ENCODE data around the gene FRMPD4.

Gene FRMPD4

DNA sequence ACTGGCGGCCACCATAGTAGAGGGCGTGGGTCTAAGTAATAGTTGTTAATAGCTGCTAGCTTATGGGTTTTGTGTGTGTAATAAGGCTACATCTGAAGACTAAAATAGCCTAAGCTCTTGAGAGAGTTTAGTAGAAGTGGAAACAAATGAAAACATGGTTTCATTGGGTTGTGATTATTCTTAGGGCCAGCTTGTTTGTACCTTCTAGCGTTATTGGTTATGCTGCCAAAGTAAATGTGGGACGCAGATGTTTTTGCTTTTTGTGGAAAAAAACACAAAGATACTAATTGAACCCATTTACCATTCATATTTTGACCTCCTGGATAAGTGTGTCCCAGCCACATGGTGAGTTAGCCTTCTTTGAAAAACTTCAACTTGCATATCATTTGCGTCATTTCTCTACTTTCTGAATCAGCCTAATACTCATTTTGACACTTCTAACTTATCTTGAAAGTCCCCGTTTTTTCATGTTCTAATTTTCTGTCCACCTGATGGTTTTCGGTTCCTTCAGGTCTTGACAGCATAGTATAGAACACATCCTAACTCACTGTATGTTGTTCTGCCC lies 305.3 kb downstream of the FRMPD4 start:
- H3K27me3 ChIP-seq (ENCODE audit: control insufficient read depth in 1 of 2, insufficient read depth in 2 of 2, low read length in 2 of 2), result peaks cover 0 to 6% of the 10 kb centered on the region in 2 donors
- H3K27ac ChIP-seq (ENCODE audit: low read depth, low read length), result no peak overlapping the region
- no peaks in the 10 kb centered on the region for H3K9me3 ChIP-seq (ENCODE audit: low read length)
- peaks cover 9% of the 10 kb centered on the region for H3K4me1 ChIP-seq (ENCODE audit: insufficient read depth, low read length)
- no peak overlapping the region for H3K9ac ChIP-seq (ENCODE audit: low read length)
- H3K4me3 ChIP-seq (ENCODE audit: low read depth in 1 of 2, low read length in 2 of 2), result no peak overlapping the region
- no peaks in the 10 kb centered on the region for H3K36me3 ChIP-seq (ENCODE audit: insufficient read depth, low read length)

DNA sequence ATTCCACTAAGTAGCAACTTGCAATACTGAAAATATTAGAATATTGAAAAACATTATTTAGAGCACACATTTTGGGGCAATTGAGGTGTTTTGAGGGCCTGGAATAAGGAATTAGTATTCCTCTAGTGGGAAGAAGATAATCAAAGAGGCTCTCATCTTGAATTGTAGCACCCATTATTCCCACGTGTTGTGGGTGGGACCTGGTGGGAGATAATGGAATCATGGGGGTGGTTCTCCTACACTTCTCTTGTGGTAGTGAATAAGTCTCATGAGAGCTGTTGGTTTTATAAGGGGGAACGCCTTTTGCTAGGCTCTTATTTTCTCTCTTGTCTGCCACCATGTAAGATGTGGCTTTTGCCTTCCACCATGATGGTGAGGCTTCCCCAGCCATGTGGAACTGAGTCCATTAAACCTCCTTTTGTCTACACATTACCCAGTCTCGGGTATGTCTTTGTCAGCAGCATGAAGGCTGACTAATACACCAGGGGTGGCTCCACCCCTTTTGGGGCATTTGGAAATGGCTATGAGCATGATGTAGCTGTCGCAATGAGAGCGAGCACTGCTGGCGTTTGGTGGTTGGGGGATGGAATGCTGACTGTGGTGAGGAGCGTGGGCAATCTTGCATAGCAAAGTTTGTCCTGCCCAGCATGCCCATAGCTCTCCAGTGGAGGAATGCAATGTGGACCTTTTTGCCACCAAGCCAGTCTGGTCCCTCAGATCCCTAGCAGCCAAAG lies 308.2 kb downstream of the FRMPD4 start:
- H3K36me3 ChIP-seq (ENCODE audit: insufficient read depth, low read length), result no peaks in the 10 kb centered on the region
- no peak overlapping the region for H3K9ac ChIP-seq (ENCODE audit: low read length)
- H3K27ac ChIP-seq (ENCODE audit: low read depth, low read length), result no peak overlapping the region
- H3K9me3 ChIP-seq (ENCODE audit: low read length), result no peaks in the 10 kb centered on the region
- H3K4me3 ChIP-seq (ENCODE audit: low read depth in 1 of 2, low read length in 2 of 2), result no peak overlapping the region
- no peaks in the 10 kb centered on the region for H3K27me3 ChIP-seq (ENCODE audit: control insufficient read depth in 1 of 2, insufficient read depth in 2 of 2, low read length in 2 of 2)
- H3K4me1 ChIP-seq (ENCODE audit: insufficient read depth, low read length), result no peaks in the 10 kb centered on the region

DNA sequence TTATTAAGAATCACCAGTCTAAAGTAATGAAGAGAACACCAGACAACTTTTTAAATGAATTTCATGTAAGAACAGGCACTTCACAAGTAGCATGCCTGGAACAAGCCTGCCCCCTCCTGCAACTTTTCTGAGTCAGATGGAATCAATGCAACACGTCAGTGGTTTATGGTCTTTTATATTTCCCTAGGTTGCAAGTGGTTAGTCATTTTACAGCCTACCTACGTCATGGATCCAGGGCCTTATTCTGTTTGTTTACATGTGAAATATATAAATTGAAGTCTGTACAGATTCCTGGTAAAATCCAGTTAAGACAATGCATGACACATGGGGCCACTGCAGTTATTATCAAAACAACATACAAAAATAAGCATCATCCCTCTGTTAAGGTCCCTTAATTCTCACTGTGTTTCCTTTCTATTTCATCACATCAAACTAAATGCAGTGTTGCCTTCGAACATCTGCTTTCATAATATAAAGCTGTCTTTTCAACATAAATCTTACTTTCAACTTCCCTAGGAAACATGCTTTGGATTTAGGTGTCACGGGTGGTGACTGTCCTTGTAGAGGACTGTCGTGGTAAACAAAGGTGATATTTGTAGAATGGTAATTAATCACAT lies 309.3 kb downstream of the FRMPD4 start:
- no peaks in the 10 kb centered on the region for H3K4me1 ChIP-seq (ENCODE audit: insufficient read depth, low read length)
- no peaks in the 10 kb centered on the region for H3K27me3 ChIP-seq (ENCODE audit: control insufficient read depth in 1 of 2, insufficient read depth in 2 of 2, low read length in 2 of 2)
- H3K27ac ChIP-seq (ENCODE audit: low read depth, low read length), result no peak overlapping the region
- no peaks in the 10 kb centered on the region for H3K36me3 ChIP-seq (ENCODE audit: insufficient read depth, low read length)
- H3K4me3 ChIP-seq (ENCODE audit: low read depth in 1 of 2, low read length in 2 of 2), result no peak overlapping the region
- no peaks in the 10 kb centered on the region for H3K9me3 ChIP-seq (ENCODE audit: low read length)
- no peak overlapping the region for H3K9ac ChIP-seq (ENCODE audit: low read length)

DNA sequence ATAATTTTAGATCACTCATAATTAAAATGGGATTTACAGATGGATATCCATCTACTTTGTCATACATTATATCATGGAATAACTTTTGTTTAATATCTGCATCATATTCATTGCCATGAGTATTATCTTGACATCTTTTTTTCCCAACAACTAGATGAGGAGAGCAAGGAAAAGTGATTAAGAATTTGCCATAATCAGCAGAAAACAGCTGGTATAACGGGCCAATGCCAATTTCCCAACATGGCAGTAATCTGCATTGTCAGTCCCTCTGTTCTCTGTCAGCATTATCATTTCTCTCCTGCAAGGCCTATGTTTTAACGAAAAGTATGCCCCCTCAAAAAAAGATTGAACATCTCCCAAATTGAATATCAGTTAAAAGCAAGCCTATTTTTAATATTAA lies 314.0 kb downstream of the FRMPD4 start:
- Histone ChIP-seq H3K27ac (ENCODE audit: low read depth, low read length) (no peak overlapping the region), H3K36me3 (ENCODE audit: insufficient read depth, low read length) (no peaks in the 10 kb centered on the region), H3K4me1 (ENCODE audit: insufficient read depth, low read length) (no peaks in the 10 kb centered on the region), H3K4me3 (ENCODE audit: low read depth in 1 of 2, low read length in 2 of 2) (no peak overlapping the region), H3K9me3 (ENCODE audit: low read length) (no peaks in the 10 kb centered on the region), H3K9ac (ENCODE audit: low read length) (no peak overlapping the region), H3K27me3 (ENCODE audit: control insufficient read depth in 1 of 2, insufficient read depth in 2 of 2, low read length in 2 of 2) (no peaks in the 10 kb centered on the region)

DNA sequence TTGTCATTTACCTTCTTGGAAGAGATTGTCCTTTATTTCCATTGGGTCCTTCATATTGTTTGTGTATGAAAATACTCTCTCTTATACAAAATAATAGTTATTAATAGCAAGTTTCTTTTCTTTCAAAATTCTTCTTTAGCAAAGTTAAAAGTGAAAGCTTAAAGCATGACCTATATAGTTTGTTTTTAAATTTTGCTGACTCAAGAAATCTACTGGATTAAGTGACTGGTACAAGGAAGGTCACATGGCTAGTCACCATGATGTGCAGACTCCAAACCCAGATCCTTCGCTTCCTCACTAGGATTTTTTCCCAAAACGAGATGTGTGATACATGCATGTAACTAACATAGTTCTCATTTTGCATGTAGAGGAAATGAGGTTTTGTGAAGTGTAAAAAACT lies 322.7 kb downstream of the FRMPD4 start:
- Histone ChIP-seq H3K9me3 (ENCODE audit: low read length) (no peaks in the 10 kb centered on the region), H3K4me1 (ENCODE audit: insufficient read depth, low read length) (no peaks in the 10 kb centered on the region), H3K4me3 (ENCODE audit: low read depth in 1 of 2, low read length in 2 of 2) (no peak overlapping the region), H3K36me3 (ENCODE audit: insufficient read depth, low read length) (no peaks in the 10 kb centered on the region), H3K27me3 (ENCODE audit: control insufficient read depth in 1 of 2, insufficient read depth in 2 of 2, low read length in 2 of 2) (no peaks in the 10 kb centered on the region), H3K9ac (ENCODE audit: low read length) (no peak overlapping the region), H3K27ac (ENCODE audit: low read depth, low read length) (no peak overlapping the region)

DNA sequence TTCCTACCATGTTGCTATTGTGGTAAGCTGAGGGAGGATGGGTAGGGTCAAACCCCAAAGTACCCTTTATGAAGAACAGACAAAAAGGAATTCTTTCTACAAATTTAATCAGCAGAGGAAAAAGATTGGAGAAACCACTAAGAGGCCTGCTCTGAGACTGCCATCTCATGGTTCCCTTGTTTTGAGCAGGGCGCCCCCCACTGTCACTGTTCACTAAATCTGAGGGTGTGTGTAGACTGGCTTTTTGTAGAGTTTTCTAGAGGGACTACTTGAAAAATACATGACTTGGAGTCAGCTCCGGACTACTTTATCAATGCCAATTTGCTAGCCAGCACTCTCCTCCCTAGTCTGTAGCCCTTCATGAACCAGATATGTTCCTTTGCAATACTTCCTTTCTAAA lies 324.8 kb downstream of the FRMPD4 start:
- no peak overlapping the region for H3K9ac ChIP-seq (ENCODE audit: low read length)
- H3K4me1 ChIP-seq (ENCODE audit: insufficient read depth, low read length), result no peaks in the 10 kb centered on the region
- no peaks in the 10 kb centered on the region for H3K27me3 ChIP-seq (ENCODE audit: control insufficient read depth in 1 of 2, insufficient read depth in 2 of 2, low read length in 2 of 2)
- H3K36me3 ChIP-seq (ENCODE audit: insufficient read depth, low read length), result no peaks in the 10 kb centered on the region
- no peak overlapping the region for H3K27ac ChIP-seq (ENCODE audit: low read depth, low read length)
- no peak overlapping the region for H3K4me3 ChIP-seq (ENCODE audit: low read depth in 1 of 2, low read length in 2 of 2)
- H3K9me3 ChIP-seq (ENCODE audit: low read length), result no peaks in the 10 kb centered on the region

DNA sequence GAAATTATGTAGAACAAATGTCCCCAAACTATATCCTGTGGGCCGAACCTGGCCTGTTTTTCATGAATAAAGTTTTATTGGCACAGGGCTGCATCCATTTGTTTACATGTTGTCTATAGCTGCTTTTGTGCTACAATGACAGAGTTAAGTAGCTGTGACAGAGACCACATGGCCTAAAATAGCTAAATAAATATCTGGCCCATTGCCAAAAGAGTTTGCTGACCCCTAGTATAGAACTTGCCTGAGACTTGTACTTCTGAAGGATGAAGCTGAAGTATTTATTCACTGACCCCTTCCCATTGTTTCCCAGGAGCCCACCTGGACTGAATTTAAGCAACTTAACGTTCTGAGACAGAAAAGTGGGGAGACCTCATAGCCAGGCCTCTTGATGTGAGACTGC lies 325.6 kb downstream of the FRMPD4 start:
- Histone ChIP-seq H3K9me3 (ENCODE audit: low read length) (no peaks in the 10 kb centered on the region), H3K4me3 (ENCODE audit: low read depth in 1 of 2, low read length in 2 of 2) (no peak overlapping the region), H3K4me1 (ENCODE audit: insufficient read depth, low read length) (no peaks in the 10 kb centered on the region), H3K36me3 (ENCODE audit: insufficient read depth, low read length) (no peaks in the 10 kb centered on the region), H3K27me3 (ENCODE audit: control insufficient read depth in 1 of 2, insufficient read depth in 2 of 2, low read length in 2 of 2) (no peaks in the 10 kb centered on the region), H3K9ac (ENCODE audit: low read length) (no peak overlapping the region), H3K27ac (ENCODE audit: low read depth, low read length) (no peak overlapping the region)

DNA sequence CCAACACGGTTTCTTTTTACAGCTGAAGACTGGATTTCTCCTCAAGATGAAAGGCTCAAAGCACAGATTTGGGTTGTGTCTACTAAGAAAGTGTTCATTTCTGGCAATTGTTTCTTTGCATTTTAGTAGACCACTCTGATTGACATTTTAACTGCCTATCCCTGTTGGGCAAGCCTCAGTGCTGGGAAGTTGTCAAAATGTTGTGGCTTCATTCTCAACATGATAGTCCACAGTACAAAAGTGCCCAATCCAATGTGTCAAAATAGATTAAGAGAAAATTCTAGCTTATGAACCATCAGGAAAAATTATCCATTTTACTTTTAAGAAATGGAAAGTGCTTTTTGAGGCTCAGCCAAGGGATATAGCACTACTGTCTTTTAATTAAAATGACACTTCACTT lies 329.0 kb downstream of the FRMPD4 start:
- H3K4me1 ChIP-seq (ENCODE audit: insufficient read depth, low read length), result no peaks in the 10 kb centered on the region
- no peaks in the 10 kb centered on the region for H3K27me3 ChIP-seq (ENCODE audit: control insufficient read depth in 1 of 2, insufficient read depth in 2 of 2, low read length in 2 of 2)
- H3K9ac ChIP-seq (ENCODE audit: low read length), result no peak overlapping the region
- H3K27ac ChIP-seq (ENCODE audit: low read depth, low read length), result no peak overlapping the region
- H3K36me3 ChIP-seq (ENCODE audit: insufficient read depth, low read length), result no peaks in the 10 kb centered on the region
- H3K4me3 ChIP-seq (ENCODE audit: low read depth in 1 of 2, low read length in 2 of 2), result no peak overlapping the region
- no peaks in the 10 kb centered on the region for H3K9me3 ChIP-seq (ENCODE audit: low read length)

DNA sequence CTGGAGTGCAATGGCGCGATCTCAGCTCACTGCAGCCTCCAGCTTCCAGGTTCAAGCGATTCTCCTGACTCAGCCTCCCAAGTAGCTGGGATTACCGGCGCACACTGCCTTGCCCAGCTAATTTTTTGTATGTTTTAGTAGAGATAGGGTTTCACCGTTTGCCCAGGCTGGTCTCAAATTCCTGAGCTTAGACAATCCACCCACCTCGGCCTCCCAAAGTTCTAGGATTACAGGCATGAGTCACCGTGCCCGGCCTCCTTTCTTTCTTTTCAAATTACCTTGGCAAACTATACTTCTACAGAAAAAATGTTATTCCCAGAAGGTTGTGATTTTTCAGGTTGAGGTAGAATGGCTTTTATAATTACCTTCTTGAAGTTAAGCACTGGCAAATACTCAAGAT lies 331.0 kb downstream of the FRMPD4 start:
- Histone ChIP-seq H3K27me3 (ENCODE audit: control insufficient read depth in 1 of 2, insufficient read depth in 2 of 2, low read length in 2 of 2) (no peaks in the 10 kb centered on the region), H3K27ac (ENCODE audit: low read depth, low read length) (no peak overlapping the region), H3K9me3 (ENCODE audit: low read length) (no peaks in the 10 kb centered on the region), H3K9ac (ENCODE audit: low read length) (no peak overlapping the region), H3K36me3 (ENCODE audit: insufficient read depth, low read length) (no peaks in the 10 kb centered on the region), H3K4me1 (ENCODE audit: insufficient read depth, low read length) (no peaks in the 10 kb centered on the region), H3K4me3 (ENCODE audit: low read depth in 1 of 2, low read length in 2 of 2) (no peak overlapping the region)

DNA sequence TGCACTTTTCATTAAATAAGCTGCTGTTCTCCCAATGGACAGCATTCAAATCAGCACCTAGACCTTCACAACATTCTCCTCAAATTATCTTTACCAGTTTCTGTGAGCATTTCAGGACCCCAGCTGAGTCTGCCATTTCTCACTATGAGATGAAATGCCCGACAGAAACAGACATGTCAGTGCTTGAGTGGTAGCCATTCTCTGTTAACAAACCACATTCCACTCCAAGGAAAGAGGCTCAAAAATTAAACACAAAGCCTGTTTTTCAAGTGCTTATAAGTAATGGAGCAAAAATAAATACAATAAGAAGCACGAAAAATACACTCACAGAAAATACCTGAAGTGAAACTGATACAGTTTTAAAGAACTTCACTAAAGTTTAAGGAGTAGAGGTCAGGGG lies 332.8 kb downstream of the FRMPD4 start:
- no peak overlapping the region for H3K27ac ChIP-seq (ENCODE audit: low read depth, low read length)
- no peaks in the 10 kb centered on the region for H3K9me3 ChIP-seq (ENCODE audit: low read length)
- no peak overlapping the region for H3K4me3 ChIP-seq (ENCODE audit: low read depth in 1 of 2, low read length in 2 of 2)
- H3K36me3 ChIP-seq (ENCODE audit: insufficient read depth, low read length), result no peaks in the 10 kb centered on the region
- H3K9ac ChIP-seq (ENCODE audit: low read length), result no peak overlapping the region
- no peaks in the 10 kb centered on the region for H3K27me3 ChIP-seq (ENCODE audit: control insufficient read depth in 1 of 2, insufficient read depth in 2 of 2, low read length in 2 of 2)
- no peaks in the 10 kb centered on the region for H3K4me1 ChIP-seq (ENCODE audit: insufficient read depth, low read length)

DNA sequence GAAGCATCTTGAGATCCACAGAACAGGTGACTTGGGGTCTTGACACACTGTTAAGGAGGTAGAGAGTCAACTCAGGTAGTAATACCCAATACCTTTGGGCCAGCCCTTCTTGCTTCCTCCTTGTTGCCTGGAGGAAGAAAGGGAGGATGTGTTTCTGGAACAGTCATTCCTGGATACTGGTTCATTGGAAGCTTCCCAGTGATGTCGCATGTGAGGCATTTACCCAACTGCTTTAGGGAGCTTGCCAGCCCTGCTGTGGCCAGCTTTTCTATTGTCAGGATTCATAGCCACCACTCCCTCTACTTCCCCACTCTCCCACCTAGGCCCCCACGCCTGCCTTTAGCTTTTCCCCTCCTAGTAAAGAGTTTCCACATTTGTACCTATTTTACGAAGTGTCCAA lies 342.7 kb downstream of the FRMPD4 start:
- no peaks in the 10 kb centered on the region for H3K4me1 ChIP-seq (ENCODE audit: insufficient read depth, low read length)
- H3K27ac ChIP-seq (ENCODE audit: low read depth, low read length), result no peak overlapping the region
- no peaks in the 10 kb centered on the region for H3K9me3 ChIP-seq (ENCODE audit: low read length)
- H3K9ac ChIP-seq (ENCODE audit: low read length), result no peak overlapping the region
- no peaks in the 10 kb centered on the region for H3K27me3 ChIP-seq (ENCODE audit: control insufficient read depth in 1 of 2, insufficient read depth in 2 of 2, low read length in 2 of 2)
- no peak overlapping the region for H3K4me3 ChIP-seq (ENCODE audit: low read depth in 1 of 2, low read length in 2 of 2)
- no peaks in the 10 kb centered on the region for H3K36me3 ChIP-seq (ENCODE audit: insufficient read depth, low read length)

DNA sequence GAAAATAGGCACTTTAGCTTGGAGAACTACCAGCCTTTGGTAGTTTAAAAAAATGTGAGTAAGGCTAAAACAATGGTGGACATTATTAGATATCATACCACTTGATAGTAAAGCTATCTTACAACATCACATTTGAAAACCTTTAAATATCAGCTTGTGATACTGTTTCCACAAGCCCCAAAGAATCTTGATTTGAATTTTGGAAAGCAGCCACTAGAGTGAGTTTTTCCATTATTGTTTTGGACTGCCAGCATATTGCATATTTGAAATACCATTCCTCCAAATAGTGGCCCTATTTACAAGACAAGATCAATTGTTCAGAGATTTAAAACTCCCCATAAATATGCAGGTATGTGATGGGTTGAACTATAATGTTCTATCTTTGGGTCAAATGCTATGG lies 349.9 kb downstream of the FRMPD4 start:
- no peak overlapping the region for H3K27ac ChIP-seq (ENCODE audit: low read depth, low read length)
- no peak overlapping the region for H3K9ac ChIP-seq (ENCODE audit: low read length)
- no peaks in the 10 kb centered on the region for H3K9me3 ChIP-seq (ENCODE audit: low read length)
- H3K27me3 ChIP-seq (ENCODE audit: control insufficient read depth in 1 of 2, insufficient read depth in 2 of 2, low read length in 2 of 2), result no peaks in the 10 kb centered on the region
- H3K4me3 ChIP-seq (ENCODE audit: low read depth in 1 of 2, low read length in 2 of 2), result no peak overlapping the region
- no peaks in the 10 kb centered on the region for H3K36me3 ChIP-seq (ENCODE audit: insufficient read depth, low read length)
- H3K4me1 ChIP-seq (ENCODE audit: insufficient read depth, low read length), result no peaks in the 10 kb centered on the region

All from muscle layer of colon (tissue), 2 donors.